HG02642 (cell line): ENCODE measurements around the gene PAPPA2.
"Not testable (repeated sequence)": the region's sequence is repeated elsewhere in the genome, so short reads cannot be mapped to it uniquely, and the experiment has no call there.

Experiments
- ATAC-seq: cut with Tn5 transposase; IDR thresholded peaks from one replicate; pipeline ENCODE4 v1.9.1; 2021; ENCODE audit warnings: mild to moderate bottlenecking; ENCODE audit not compliant: unreplicated experiment, poor library complexity

The PAPPA2 gene

GRCh38 chr1:176579087-176579486 is 116.1 kb downstream of the PAPPA2 start:
- ATAC-seq = no peak

- ATAC-seq = no peak
These were observed 132.2 kb downstream of the PAPPA2 start for GRCh38 chr1:176595217-176595616.

- ATAC-seq = no peak
These were observed 138.4 kb downstream of the PAPPA2 start for GRCh38 chr1:176601348-176601747.

GRCh38 chr1:176602388-176603004 is 139.5 kb downstream of the PAPPA2 start:
- ATAC-seq = no peak

GRCh38 chr1:176603696-176604095 is 140.7 kb downstream of the PAPPA2 start:
- no peak for ATAC-seq

GRCh38 chr1:176604461-176604860 is 141.5 kb downstream of the PAPPA2 start:
- ATAC-seq = no peak

GRCh38 chr1:176605176-176605575 is 142.2 kb downstream of the PAPPA2 start:
- ATAC-seq = no peak

- no peak for ATAC-seq
These were observed 146.8 kb downstream of the PAPPA2 start for GRCh38 chr1:176609556-176610408.

- ATAC-seq = no peak
These were observed 149.8 kb downstream of the PAPPA2 start for GRCh38 chr1:176612791-176613190.

- no peak for ATAC-seq
These were observed 154.9 kb downstream of the PAPPA2 start for GRCh38 chr1:176617881-176618280.

- no peak for ATAC-seq
These were observed 156.3 kb downstream of the PAPPA2 start for GRCh38 chr1:176619261-176619660.

GRCh38 chr1:176625365-176625764 is 162.4 kb downstream of the PAPPA2 start:
- no peak for ATAC-seq

- ATAC-seq = no peak
These were observed 163.6 kb downstream of the PAPPA2 start for GRCh38 chr1:176626572-176627061.

- no peak for ATAC-seq
These were observed 165.8 kb downstream of the PAPPA2 start for GRCh38 chr1:176628775-176629174.

GRCh38 chr1:176634733-176635132 is 171.8 kb downstream of the PAPPA2 start:
- not testable (repeated sequence) for ATAC-seq

GRCh38 chr1:176638713-176639526 is 175.9 kb downstream of the PAPPA2 start:
- ATAC-seq = no peak

- no peak for ATAC-seq
These were observed 180.6 kb downstream of the PAPPA2 start for GRCh38 chr1:176643536-176643935.

- no peak for ATAC-seq
These were observed 185.6 kb downstream of the PAPPA2 start for GRCh38 chr1:176648556-176648955.

GRCh38 chr1:176656257-176656995 is 193.5 kb downstream of the PAPPA2 start:
- no peak for ATAC-seq

- no peak for ATAC-seq
These were observed 206.8 kb downstream of the PAPPA2 start for GRCh38 chr1:176669782-176670181.
